Measurements from ENCODE around the gene INPP5E.

The INPP5E gene

DNA sequence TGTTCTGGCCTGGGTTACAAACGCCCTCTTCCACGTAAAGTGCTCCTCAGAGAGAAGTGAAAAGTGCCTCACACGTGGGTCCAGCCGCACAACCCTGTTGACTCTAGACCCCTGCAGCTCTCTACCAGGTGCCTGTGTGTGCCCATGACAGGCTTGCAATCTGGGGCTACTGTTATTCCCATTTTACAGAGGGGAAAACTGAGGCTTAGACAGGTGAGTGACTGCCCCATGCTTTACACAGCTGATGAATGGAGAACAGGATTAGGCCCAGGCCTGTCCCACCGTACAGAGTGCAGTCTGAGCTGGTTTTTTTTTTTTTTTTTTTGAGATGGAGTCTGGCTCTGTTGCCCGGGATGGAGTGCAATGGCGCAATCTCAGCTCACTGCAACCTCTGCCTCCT, 6.2 kb upstream of the INPP5E start:
- no peaks in the 10 kb centered on the region for H3K4me1 Mint-ChIP-seq
- no peak overlapping the region for H3K4me3 Mint-ChIP-seq
- H3K27ac Mint-ChIP-seq: no peak overlapping the region
- peaks cover 68% of the 10 kb centered on the region for H3K36me3 Mint-ChIP-seq (ENCODE audit: low read depth)
- no peaks in the 10 kb centered on the region for H3K27me3 Mint-ChIP-seq (ENCODE audit: low read depth)
- TF ChIP-seq, protein P1, sequence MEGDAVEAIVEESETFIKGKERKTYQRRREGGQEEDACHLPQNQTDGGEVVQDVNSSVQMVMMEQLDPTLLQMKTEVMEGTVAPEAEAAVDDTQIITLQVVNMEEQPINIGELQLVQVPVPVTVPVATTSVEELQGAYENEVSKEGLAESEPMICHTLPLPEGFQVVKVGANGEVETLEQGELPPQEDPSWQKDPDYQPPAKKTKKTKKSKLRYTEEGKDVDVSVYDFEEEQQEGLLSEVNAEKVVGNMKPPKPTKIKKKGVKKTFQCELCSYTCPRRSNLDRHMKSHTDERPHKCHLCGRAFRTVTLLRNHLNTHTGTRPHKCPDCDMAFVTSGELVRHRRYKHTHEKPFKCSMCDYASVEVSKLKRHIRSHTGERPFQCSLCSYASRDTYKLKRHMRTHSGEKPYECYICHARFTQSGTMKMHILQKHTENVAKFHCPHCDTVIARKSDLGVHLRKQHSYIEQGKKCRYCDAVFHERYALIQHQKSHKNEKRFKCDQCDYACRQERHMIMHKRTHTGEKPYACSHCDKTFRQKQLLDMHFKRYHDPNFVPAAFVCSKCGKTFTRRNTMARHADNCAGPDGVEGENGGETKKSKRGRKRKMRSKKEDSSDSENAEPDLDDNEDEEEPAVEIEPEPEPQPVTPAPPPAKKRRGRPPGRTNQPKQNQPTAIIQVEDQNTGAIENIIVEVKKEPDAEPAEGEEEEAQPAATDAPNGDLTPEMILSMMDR (IDR thresholded peaks at IDR 0.05; ENCODE audit: unreplicated experiment in 3 of 3): no peak
- H3K9me3 Mint-ChIP-seq: no peaks in the 10 kb centered on the region

DNA sequence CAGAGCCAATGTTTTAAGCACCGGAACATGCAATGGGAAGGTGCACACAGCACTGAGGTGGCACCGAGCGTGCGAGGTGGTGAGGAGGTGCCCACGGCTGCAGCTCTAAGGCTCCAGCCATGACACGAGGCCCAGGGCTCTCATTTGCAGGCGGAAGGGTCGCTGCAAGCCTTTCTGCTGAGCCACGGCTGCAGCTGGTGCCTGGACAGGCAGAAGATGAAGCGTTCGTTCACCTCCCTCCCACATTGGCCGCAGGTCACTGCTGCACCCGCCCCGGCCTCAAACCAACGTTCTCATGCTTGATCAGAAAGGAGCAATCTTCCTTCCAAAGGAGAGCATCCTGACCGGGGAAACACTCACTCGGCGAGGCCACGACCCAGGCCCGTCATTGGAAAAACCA, 4.5 kb upstream of the INPP5E start:
- no peaks in the 10 kb centered on the region for H3K9me3 Mint-ChIP-seq
- no peaks in the 10 kb centered on the region for H3K27me3 Mint-ChIP-seq (ENCODE audit: low read depth)
- peaks cover 61% of the 10 kb centered on the region for H3K36me3 Mint-ChIP-seq (ENCODE audit: low read depth)
- H3K4me3 Mint-ChIP-seq: no peak overlapping the region
- no peaks in the 10 kb centered on the region for H3K4me1 Mint-ChIP-seq
- TF ChIP-seq, protein P1 (IDR thresholded peaks at IDR 0.05; ENCODE audit: unreplicated experiment in 3 of 3): no peak
- no peak overlapping the region for H3K27ac Mint-ChIP-seq

DNA sequence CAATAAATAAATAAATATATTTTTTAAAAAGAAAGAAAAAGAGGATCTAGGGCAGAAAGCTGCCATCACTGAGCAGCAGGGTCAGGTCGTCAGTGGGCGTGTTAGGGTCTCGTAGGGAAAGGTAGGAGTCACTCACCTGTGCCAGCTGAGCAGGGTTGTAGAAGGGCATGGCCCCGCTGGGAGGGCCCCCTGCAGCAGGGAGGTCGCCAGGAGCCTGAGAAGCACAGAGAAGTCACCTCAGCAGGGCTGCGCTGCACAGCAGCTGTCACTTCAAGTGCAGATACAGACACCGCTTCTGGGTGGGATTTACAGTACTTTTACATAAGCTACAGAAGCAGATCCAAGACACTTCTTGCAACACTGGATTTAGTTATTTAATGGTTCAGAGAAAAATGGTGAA, 4.0 kb upstream of the INPP5E start:
- no peaks in the 10 kb centered on the region for H3K9me3 Mint-ChIP-seq

DNA sequence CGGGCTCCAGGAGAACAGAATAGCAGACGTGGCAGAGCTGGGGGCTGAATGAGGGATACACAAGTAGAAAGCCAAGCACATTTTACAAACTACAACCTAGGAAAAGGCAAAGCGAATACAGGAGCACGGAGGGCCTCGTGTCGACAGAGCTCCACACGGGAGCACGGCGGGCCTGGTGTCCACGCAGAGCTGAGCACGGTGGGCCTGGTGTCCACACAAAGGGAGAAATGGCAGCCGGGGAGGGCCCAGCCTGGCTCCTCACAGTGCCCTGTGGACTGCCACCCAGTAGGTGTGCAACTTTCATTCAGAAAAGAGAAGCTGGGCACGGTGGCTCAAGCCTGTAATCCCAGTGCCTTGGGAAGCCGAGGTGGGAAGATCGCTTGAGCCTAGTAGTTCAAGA, 3.4 kb upstream of the INPP5E start:
- H3K9me3 Mint-ChIP-seq: no peaks in the 10 kb centered on the region
- H3K4me1 Mint-ChIP-seq: peaks cover 4% of the 10 kb centered on the region
- H3K27me3 Mint-ChIP-seq (ENCODE audit: low read depth): no peaks in the 10 kb centered on the region
- H3K4me3 Mint-ChIP-seq: no peak overlapping the region
- TF ChIP-seq, protein P1 (IDR thresholded peaks at IDR 0.05; ENCODE audit: unreplicated experiment in 3 of 3): no peak
- no peak overlapping the region for H3K27ac Mint-ChIP-seq
- H3K36me3 Mint-ChIP-seq (ENCODE audit: low read depth): peaks cover 53% of the 10 kb centered on the region

More for the DNA sequence above, 4.0 kb upstream of the INPP5E start:
- H3K4me3 Mint-ChIP-seq: no peak overlapping the region
- H3K27me3 Mint-ChIP-seq (ENCODE audit: low read depth): no peaks in the 10 kb centered on the region
- H3K27ac Mint-ChIP-seq: no peak overlapping the region
- no peaks in the 10 kb centered on the region for H3K4me1 Mint-ChIP-seq
- peaks cover 59% of the 10 kb centered on the region for H3K36me3 Mint-ChIP-seq (ENCODE audit: low read depth)
- TF ChIP-seq, protein P1 (IDR thresholded peaks at IDR 0.05; ENCODE audit: unreplicated experiment in 3 of 3): no peak

DNA sequence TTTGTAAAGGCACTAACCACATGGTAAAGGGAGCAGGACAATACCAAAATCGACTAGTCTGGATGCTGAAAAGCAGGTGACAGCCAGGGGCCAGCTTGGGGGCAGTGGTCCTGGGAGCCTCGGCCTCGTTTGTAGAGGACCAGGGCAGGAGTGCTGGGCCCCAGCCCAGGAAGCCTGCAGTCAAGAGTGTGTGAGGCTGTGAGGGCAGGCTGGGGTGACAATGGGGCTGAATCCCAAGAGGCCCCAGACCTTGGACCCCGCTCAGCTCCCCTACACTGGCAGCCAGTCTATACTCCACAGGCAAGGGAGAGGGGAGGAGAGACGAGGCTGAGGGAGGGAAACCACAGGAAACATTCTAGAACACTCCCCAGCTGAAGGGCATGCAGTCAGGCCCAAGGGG, 2.6 kb upstream of the INPP5E start:
- TF ChIP-seq, protein P1 (IDR thresholded peaks at IDR 0.05; ENCODE audit: unreplicated experiment in 3 of 3): no peak
- Mint-ChIP-seq H3K27ac (no peak overlapping the region), H3K9me3 (no peaks in the 10 kb centered on the region), H3K27me3 (ENCODE audit: low read depth) (no peaks in the 10 kb centered on the region), H3K36me3 (ENCODE audit: low read depth) (peaks cover 45% of the 10 kb centered on the region), H3K4me3 (no peak overlapping the region), H3K4me1 (peaks cover 8% of the 10 kb centered on the region)

DNA sequence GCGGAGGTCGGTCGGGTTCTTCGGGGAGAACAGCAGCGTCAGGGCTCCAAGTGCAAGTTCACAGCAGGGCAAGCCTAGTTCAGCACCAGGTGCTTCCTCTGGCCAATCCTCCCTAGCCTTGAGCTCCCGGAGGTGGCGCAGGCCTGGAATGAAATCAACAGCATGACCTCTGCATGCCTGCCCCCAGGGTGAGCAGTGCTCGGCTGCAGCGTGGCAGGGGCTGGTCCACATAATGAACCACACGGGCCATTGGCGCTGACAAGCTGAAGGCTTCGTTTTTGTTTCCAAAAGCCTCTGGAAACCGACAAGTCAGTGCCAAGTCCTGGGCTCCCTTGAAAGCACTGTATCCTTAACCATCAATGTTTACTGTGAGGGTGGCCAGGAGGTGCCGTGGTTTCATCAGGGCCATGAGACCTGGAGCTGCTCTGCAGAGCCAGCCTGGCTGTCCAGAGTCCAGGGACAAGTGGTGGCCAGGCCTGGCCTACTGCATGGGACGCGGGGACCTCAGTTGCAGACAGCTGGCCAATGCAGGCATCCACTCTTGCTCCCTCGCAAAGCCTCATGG, 2.1 kb upstream of the INPP5E start:
- H3K36me3 Mint-ChIP-seq (ENCODE audit: low read depth): peaks cover 41% of the 10 kb centered on the region
- H3K4me1 Mint-ChIP-seq: peaks cover 14% of the 10 kb centered on the region
- H3K27ac Mint-ChIP-seq: no peak overlapping the region
- no peaks in the 10 kb centered on the region for H3K9me3 Mint-ChIP-seq
- no peaks in the 10 kb centered on the region for H3K27me3 Mint-ChIP-seq (ENCODE audit: low read depth)
- peak overlapping the region in 2 of 3 experiments; percentile 41 to 75 for H3K4me3 Mint-ChIP-seq
- TF ChIP-seq, protein P1 (IDR thresholded peaks at IDR 0.05; ENCODE audit: unreplicated experiment in 3 of 3): no peak
